ENCODE measurements around the gene MYO5C. TPM values are rescaled to one million over a fixed set of nuclear protein-coding genes. Genes with fewer than 3 reads are reported as not detected.

MYO5C gene
- total RNA-seq, 4 donors from 2014 or later, result 6.4 to 23.5 (median 13.9) TPM

DNA sequence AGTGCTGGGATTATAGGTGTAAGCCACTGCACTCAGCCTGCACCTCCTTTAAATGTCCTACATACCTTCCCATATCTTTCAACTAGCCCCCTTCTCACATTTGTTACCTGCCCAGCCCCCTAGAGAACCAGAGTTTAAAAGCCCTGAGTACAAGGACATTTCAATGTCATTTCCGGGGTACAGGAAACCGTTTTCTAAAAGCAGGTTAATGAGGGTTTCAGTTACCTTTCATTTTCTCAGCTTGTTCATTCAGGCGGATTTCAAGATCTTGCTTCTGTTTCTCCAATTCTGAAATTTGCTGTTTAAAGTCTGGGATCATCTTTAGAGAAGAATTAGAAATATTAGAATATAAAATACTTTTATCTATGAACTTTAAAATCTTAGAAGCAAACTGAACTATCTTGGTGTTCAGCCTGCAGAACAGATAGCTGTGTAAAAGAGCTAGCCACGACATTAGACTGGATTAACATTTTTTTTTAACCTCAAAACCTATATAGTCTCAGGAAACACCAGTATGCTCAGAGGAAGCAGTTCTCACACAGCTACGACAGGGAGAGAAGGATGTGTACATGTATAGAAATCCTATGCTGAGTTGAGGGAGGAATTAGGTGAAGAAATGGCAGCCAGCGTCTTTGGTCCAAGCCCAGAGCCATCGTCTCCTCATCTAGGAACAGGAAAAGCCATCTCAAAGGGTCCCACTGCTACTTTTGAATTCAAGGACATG lies 74.5 kb downstream of the MYO5C start:
- TF ChIP-seq POLR2A (IDR thresholded peaks at IDR 0.05), result no peak
- TF ChIP-seq, protein P1, sequence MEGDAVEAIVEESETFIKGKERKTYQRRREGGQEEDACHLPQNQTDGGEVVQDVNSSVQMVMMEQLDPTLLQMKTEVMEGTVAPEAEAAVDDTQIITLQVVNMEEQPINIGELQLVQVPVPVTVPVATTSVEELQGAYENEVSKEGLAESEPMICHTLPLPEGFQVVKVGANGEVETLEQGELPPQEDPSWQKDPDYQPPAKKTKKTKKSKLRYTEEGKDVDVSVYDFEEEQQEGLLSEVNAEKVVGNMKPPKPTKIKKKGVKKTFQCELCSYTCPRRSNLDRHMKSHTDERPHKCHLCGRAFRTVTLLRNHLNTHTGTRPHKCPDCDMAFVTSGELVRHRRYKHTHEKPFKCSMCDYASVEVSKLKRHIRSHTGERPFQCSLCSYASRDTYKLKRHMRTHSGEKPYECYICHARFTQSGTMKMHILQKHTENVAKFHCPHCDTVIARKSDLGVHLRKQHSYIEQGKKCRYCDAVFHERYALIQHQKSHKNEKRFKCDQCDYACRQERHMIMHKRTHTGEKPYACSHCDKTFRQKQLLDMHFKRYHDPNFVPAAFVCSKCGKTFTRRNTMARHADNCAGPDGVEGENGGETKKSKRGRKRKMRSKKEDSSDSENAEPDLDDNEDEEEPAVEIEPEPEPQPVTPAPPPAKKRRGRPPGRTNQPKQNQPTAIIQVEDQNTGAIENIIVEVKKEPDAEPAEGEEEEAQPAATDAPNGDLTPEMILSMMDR (IDR thresholded peaks at IDR 0.05), result no peak
- H3K4me3 ChIP-seq (ENCODE audit: low read depth, poor library complexity, severe bottlenecking), result no peak overlapping the region
- peak in 1 of 2 donors; percentile 9 for DNase-seq (ENCODE audit: low spot score in 2 of 2)
- 78 to 85% methylated on average over 7 of the region's 7 CpGs for WGBS, 2 donors
- intact Hi-C loops (cut with DNase I; ENCODE audit: low total_unique reads), result no loop called here

DNA sequence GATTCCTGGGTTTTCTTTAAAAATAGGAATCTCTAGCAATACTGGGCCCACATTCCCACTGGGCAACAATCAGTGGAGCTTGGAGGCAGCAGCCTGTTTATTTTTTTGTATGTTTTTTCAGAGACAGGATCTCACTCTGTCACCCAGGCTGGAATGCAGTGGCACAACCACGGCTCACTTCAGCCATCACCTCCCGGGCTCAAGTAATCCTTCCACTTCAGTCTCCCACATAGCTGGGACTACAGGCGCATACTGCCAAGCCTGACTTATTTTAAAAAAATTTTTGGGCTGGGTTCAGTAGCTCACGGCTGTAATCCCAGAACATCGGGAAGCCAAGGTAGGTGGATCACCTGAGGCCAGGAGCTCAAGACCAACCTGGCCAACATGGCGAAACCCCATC lies 75.4 kb downstream of the MYO5C start:
- TF ChIP-seq, protein P1 (IDR thresholded peaks at IDR 0.05), result no peak
- H3K4me3 ChIP-seq (ENCODE audit: low read depth, poor library complexity, severe bottlenecking), result no peak overlapping the region
- no peak for DNase-seq (ENCODE audit: low spot score in 2 of 2)
- WGBS, 2 donors, result 55 to 57% methylated on average over 6 of the region's 6 CpGs
- intact Hi-C loops (cut with DNase I; ENCODE audit: low total_unique reads), result no loop called here

DNA sequence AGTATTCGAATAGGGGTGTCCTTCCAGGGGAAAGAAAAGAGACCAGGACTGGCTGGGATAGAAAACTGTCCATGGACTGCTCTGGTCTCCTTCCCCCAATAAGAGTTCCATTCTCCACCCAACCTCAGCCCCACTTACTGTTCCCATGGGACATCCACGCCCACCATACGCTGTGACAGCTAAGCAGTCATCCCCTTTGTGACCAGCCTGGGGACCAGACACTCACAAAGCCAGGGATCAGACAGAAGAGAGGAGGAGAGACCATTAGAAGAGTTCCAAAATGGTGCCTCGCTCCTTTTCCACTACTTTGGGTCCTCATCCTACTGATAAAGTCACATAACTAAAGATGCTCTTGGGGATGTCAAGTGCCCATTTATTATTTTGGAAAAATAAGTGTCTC lies 76.8 kb downstream of the MYO5C start:
- WGBS, 2 donors, result 95 to 97% methylated on average over 4 of the region's 4 CpGs
- DNase-seq (ENCODE audit: low spot score in 2 of 2), result peak in 1 of 2 donors; percentile 52
- no peak overlapping the region for H3K4me3 ChIP-seq (ENCODE audit: low read depth, poor library complexity, severe bottlenecking)
- no peak for TF ChIP-seq POLR2A (IDR thresholded peaks at IDR 0.05)
- TF ChIP-seq, protein P1 (IDR thresholded peaks at IDR 0.05), result no peak
- intact Hi-C loops (cut with DNase I; ENCODE audit: low total_unique reads), result no loop called here

DNA sequence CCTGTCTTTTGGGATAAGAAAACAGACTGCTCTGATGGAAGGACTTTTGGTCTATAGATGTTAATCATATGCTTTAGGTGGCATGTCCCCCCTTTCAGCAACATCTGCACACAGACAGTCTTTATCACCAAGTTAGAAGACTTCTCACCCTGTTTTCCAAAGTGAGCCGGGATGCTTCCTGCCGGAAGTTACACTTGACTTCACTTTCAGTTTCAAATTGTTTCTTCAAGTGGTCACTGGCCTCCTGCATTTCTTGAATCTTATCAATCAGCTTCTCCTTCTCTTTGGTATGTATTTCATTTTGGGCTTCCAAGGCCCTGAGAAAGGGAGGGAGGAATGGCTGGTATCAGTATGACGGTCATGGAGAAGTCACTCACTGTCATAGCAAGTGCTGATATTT lies 77.2 kb downstream of the MYO5C start:
- intact Hi-C loops (cut with DNase I; ENCODE audit: low total_unique reads), result no loop called here

DNA sequence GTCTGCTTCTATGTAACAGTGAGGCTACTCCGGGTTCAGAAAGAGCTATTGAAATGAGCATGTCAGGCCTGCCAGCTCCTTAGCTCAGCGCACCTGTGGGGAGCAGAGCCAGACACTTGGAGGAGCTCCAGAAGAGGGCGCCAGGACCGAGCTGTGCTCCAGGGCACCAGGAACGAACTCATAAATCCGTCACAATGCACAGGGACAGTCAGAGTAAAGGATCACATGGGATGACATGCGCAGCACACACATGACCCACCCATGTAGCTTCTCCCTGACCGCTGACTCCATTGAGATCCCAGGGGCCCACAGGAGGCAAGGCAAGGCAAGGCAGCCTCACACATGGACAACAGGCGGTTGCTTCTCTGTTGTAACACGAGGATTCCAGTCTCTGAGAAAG lies 78.4 kb downstream of the MYO5C start:
- H3K4me3 ChIP-seq (ENCODE audit: low read depth, poor library complexity, severe bottlenecking), result no peak overlapping the region
- intact Hi-C loops (cut with DNase I; ENCODE audit: low total_unique reads), result no loop called here
- peak in 1 of 2 donors; percentile 84 for DNase-seq (ENCODE audit: low spot score in 2 of 2)
- WGBS, 2 donors, result 42 to 63% methylated on average over 5 to 10 of the region's 10 CpGs
- TF ChIP-seq POLR2A (IDR thresholded peaks at IDR 0.05), result no peak
- TF ChIP-seq, protein P1 (IDR thresholded peaks at IDR 0.05), result no peak

More for the DNA sequence above, 77.2 kb downstream of the MYO5C start:
- WGBS, 2 donors, result 91 to 94% methylated on average over 3 of the region's 3 CpGs
- H3K4me3 ChIP-seq (ENCODE audit: low read depth, poor library complexity, severe bottlenecking), result no peak overlapping the region
- DNase-seq (ENCODE audit: low spot score in 2 of 2), result peak in 1 of 2 donors; percentile 21
- TF ChIP-seq POLR2A (IDR thresholded peaks at IDR 0.05), result no peak
- TF ChIP-seq, protein P1 (IDR thresholded peaks at IDR 0.05), result no peak

DNA sequence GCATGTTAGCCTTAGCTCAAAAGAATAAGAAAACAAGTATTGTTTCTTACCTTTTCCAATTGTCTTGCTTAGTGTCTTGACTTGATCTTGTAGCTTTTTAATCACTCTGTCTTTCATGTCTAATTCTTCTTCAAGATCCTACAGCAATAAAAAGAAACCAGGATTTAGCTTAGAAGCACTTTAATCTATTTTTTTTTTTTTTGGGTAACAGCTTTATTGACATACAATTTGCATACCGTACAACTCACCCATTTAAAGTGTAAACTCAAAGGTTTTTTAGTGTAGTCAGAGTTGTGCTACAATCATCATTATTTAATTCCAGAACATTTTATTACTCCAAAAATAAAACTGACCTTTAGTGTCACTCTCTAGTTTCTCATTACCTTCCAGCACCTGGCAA lies 81.1 kb downstream of the MYO5C start:
- no peak overlapping the region for H3K4me3 ChIP-seq (ENCODE audit: low read depth, poor library complexity, severe bottlenecking)
- DNase-seq (ENCODE audit: low spot score in 2 of 2), result no peak
- whole genome bisulfite sequencing, 2 donors, result 89 to 91% methylated on average over 1 of the region's 1 CpG
- TF ChIP-seq POLR2A (IDR thresholded peaks at IDR 0.05), result no peak
- TF ChIP-seq, protein P1 (IDR thresholded peaks at IDR 0.05), result no peak
- intact Hi-C loops (cut with DNase I; ENCODE audit: low total_unique reads), result no loop called here
